ENCODE data around the gene TPM4.

DNA sequence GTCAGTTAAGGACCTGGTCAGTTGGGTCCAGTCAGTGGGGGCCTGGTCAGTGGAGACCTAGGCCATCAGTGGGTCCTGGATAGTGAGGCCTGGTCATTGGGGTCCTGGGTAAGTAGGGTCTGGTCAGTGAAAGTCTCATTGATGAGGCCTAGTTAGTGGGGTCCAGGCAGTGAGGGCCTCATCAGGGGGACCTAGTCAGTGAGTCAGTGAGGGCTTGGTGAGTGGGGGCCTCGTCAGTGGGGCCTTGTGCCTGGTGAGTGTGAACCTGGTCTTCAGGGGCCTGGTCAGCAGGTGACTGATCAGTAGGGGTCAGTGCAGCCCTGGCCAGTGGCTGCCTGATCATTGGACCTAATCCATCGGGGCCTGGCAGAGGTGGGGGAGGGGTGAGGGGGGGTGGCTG lies 42.6 kb upstream of the TPM4 start:
- no peak for TF ChIP-seq POLR2A (IDR thresholded peaks at IDR 0.05)
- TF ChIP-seq, protein P1, sequence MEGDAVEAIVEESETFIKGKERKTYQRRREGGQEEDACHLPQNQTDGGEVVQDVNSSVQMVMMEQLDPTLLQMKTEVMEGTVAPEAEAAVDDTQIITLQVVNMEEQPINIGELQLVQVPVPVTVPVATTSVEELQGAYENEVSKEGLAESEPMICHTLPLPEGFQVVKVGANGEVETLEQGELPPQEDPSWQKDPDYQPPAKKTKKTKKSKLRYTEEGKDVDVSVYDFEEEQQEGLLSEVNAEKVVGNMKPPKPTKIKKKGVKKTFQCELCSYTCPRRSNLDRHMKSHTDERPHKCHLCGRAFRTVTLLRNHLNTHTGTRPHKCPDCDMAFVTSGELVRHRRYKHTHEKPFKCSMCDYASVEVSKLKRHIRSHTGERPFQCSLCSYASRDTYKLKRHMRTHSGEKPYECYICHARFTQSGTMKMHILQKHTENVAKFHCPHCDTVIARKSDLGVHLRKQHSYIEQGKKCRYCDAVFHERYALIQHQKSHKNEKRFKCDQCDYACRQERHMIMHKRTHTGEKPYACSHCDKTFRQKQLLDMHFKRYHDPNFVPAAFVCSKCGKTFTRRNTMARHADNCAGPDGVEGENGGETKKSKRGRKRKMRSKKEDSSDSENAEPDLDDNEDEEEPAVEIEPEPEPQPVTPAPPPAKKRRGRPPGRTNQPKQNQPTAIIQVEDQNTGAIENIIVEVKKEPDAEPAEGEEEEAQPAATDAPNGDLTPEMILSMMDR (IDR thresholded peaks at IDR 0.05 in 4 of 5, conservative IDR thresholded peaks at IDR 0.05 in 1 of 5): no peak
